H54 (cell line): ENCODE measurements around the gene CDH20.

ENCODE experiments used
- DNase-seq: peaks from one replicate; pipeline ENCODE4 v3.0.0; 2011; ENCODE audit warnings: low spot score, mixed read lengths; ENCODE audit not compliant: insufficient read length
- FAIRE-seq: peaks from 3 replicates; lab custom pipeline; 2011; peaks lifted over from hg19 to GRCh38; lab: Jason Lieb, UNC
- POLR2A ChIP-seq: IDR thresholded peaks from 2 replicates; pipeline ENCODE4 v1.6.1; 2011; ENCODE audit warnings: low read depth, mild to moderate bottlenecking, low read length

CDH20 gene

DNA sequence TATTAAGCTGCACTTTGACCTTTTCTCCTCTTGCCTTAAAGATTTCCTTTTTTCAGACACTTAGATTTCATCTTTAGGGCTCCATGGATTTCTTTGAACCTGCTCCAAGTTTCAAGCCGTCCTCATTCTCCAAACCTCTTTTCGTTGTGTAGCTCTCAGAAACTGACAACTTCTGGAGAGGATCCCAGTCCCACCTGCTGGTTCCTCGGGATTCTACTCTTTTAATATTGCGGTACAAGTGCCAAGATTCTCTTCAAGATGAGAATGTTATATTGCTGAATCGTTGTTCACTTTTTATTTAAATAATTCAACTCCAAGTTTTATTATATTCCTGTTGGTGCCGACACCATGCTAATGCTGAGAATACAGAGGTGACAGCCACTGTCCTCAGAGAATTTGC lies 141.1 kb downstream of the CDH20 start:
- no peak for TF ChIP-seq POLR2A
- FAIRE-seq (no peak), DNase-seq (no peak)

DNA sequence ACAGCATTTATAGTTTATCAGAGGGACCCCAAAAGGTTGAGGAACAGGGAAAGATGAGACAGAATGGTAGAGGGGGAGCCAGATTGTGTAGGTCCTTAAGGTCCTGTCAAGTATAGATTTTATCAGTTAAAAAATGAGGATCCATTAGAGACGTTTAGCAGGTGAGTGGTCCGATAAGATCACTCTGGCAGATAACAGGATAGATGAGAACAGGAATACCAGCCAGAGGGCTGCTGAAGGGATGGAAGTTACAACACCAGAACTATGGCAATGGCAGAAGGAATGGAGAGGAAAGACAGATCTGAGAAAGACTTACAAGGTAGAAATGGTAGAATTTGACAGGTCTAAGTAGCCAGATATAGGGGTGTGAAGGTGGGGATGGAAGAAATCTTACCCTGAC lies 141.7 kb downstream of the CDH20 start:
- FAIRE-seq (no peak), DNase-seq (no peak)
- TF ChIP-seq POLR2A = no peak

DNA sequence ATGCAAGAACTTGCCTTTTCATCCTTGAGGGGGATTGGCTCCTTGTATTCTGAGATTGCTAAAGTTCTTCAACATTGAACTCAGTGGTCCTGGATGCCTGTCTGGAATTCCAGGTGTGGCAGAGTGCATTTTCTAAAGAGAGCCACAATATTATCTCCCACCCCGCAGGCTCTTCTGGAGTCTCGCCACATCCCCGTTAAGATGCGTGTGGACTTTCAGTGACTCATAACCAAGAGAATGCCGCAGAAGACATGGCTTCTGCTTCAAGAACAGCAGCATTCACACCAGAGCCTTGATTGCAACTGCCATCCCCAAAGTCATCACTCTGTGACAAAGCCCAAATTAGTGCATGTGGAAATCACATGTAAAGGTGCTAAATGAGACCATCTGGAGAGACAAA lies 142.7 kb downstream of the CDH20 start:
- TF ChIP-seq POLR2A = no peak
- no peak for DNase-seq
- no peak for FAIRE-seq

DNA sequence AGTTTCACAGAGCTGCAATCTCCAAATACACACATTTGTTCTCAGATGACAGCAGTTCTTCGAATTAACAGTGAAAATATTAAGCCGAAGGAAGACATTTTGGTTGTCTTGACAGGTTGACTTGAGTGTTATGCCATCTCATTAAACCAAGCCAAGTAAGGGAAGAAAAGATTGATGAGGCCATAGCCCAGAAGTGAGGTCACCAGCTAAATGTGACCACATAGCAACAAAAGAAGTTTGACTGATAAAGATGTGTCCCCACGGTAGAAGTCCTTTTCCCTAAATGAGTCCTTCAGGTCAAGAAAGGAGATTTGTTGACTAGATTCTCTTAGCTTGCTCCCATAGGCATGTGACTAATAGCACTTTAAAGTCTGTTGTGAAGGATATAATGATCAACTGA lies 156.1 kb downstream of the CDH20 start:
- TF ChIP-seq POLR2A = no peak
- no peak for FAIRE-seq
- DNase-seq = no peak

DNA sequence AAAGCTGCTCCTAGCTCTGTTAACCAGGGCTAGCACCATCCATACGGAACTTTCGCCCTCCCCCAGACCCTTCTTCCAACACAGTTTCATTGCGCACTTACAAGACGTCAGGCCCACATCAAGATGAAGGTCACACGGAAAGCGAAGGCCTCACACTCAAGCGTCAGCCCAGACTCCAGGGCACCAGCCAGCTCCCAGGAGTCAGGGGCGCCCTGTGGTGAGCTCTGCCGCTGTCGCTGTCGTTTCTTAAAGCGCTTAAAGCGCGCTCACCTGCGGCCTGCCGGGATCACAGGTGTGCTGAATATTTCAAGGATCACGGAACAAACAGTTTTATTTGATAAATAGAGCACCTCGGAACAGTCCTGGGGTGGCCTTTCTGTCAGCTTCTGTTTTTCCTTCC lies 163.1 kb downstream of the CDH20 start:
- FAIRE-seq (no peak), DNase-seq (no peak)
- no peak for TF ChIP-seq POLR2A

DNA sequence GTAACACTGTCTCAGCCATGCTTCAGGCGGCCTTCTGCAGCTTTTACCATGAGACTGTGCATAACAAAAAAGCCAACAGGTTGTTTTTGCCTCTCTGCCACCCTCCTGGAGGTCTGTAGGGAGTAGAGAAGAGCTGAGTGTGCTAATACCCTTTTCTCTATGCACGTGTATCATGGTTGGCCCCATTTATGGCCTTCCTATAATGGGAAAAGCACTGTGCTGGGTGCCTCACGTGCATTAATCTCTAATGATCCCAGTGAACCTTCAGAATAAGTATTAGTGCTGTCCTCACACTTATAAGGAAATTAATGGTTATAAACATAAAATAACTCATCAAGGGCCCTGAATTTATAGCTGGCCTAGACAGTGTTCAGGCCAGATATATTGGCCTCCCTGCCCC lies 164.2 kb downstream of the CDH20 start:
- no peak for TF ChIP-seq POLR2A
- DNase-seq = no peak
- FAIRE-seq = no peak

DNA sequence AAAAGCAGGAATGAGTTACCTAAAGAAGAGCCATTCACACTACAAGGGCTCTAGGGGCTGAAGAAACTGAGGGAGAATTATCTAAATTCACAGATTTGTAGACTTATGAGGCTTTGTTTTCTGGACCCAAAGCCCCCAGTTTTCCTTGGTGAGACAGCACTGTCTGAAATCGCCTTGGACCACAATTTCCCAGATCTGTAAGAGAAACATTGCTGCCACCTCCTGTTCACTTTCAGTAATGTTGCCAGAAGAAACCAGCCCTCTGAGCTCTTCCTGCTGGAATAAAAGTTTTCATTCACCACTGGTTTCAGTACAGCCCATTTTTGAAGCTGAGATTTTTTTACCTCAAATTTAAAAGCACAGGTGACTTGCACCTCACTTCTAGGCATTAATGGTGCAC lies 169.2 kb downstream of the CDH20 start:
- no peak for TF ChIP-seq POLR2A
- FAIRE-seq (no peak), DNase-seq (peak; percentile 15)

DNA sequence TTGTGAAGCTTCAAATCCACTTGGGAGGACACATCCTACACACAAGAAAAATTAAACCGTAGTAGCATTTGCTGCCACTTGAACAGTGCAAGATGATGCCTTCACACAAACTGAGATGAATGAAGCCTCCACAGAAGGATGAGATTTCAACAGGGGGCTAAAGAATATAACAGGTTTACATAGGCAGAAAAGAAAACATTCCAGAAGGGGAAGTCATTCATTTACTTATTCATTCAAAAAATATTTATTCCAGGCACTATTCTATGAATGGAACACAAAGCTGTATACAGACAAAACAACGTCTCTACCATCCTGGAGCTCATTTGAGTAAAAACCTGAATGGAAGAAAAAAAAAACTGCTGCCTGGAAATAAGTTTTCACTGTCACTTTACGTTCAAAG lies 170.5 kb downstream of the CDH20 start:
- TF ChIP-seq POLR2A = no peak
- no peak for DNase-seq
- FAIRE-seq = no peak

DNA sequence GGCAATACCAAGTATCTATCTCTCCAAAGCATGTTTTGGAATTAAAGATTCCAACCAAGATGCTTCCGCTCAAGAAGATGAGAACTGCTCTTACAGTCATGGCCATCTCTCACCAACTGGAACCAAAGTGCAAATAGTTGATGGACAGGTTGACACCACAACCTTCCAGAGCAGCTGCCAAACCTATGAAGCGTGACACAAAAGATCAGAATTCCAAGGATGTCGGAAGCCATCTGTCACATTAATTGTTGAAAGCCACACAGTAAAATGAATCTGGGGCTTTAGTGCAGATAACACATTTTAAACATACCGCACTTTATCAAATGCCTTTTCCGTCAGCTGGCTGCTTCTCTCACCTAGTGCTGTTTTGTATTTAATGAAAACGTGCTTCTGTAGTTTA lies 195.7 kb downstream of the CDH20 start:
- FAIRE-seq (no peak), DNase-seq (no peak)
- no peak for TF ChIP-seq POLR2A

DNA sequence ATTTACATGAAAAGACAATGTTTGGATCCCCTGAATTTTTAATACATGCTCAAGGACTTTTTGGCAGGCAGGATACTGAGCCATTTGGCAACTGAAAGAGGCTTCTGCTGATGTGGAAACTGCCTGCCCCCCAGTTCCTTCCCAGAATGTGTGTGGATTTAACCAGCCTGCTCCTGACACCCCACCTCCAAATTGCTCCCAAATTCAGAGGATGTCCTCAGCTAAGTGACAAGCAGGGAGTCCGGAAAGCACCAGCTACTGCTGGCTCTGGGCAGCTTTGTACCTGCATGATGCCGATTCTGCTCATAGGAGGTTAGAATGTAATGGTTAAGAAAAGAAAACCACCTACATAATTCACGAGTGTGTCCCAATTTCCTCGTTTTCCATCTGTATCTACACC lies 197.5 kb downstream of the CDH20 start:
- DNase-seq = no peak
- FAIRE-seq = no peak
- TF ChIP-seq POLR2A = no peak

DNA sequence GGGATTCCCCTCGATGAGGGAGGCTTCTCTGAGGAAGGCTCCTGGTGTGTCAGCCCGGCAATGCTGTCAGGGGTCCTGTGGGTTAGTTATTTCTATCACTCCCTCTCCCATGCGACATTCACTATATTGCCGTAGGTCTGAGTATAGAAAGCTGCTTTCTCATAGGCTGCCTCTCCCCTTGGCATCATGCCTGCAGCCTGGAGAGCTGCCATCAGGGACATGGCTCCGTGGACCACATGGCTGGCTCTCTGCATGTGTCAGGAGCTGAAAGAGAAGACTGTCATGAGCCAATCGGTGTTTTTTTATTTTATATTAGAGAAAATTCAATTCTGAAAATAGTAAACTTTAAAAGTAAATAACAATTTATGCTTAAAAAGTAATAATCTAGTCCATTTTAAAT lies 198.0 kb downstream of the CDH20 start:
- FAIRE-seq (no peak), DNase-seq (no peak)
- no peak for TF ChIP-seq POLR2A

DNA sequence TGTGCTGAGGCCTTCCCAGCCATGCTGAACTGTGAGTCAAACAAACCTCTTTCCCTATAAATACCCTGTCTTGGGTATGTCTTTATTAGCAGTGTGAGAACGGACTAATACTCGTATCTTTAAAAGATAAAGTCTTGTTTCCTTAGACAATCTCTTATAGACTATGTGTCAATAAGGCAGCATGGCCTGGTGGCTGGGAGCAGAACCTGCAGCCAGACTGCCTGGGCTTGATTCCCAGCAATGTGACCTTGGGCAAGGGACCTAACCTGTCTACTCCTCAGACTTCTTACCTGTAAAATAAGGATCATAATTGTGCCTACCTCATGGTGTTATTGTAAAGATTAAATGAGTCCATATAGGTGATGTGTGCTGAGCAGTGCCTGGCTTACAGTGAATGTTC lies 198.7 kb downstream of the CDH20 start:
- no peak for FAIRE-seq
- TF ChIP-seq POLR2A = no peak
- no peak for DNase-seq

DNA sequence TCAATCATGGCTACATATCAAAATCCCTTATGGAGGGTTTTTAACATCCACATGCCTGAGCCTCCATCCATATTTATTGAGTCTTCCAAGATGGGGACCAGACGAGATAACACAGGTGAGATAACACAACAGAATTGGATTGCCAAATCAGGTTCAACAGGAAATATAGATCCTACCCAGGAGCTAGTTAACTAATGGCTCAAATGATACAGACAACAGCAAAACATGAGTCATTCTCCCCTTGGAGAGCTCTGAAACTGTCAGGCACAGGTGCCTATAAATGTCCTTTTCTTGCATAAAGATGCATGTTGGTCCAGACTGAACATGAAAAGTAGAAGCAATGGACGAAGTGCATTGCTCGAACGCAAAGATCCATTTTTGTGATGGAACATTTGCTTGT lies 202.2 kb downstream of the CDH20 start:
- FAIRE-seq = no peak
- no peak for DNase-seq
- TF ChIP-seq POLR2A = no peak

DNA sequence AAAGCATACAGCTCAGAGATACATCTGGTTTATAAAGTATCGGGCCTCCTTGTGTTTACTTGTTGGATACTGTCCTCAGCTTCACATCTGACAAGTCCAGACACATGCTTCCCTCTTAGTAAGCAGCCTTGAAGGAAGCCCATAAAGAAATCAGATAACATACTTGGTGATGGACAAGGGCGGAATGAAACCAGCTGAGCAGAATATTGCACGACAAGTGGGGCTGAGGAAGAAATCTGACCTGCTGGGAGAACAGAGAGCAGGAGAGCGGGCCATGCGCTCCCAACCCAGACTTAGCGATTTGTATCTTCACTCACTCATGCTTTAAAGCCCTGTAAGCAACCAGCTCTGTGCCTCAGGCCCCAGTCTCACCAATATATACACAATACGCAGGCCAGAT lies 208.4 kb downstream of the CDH20 start:
- DNase-seq (no peak), FAIRE-seq (no peak)
- TF ChIP-seq POLR2A = no peak

DNA sequence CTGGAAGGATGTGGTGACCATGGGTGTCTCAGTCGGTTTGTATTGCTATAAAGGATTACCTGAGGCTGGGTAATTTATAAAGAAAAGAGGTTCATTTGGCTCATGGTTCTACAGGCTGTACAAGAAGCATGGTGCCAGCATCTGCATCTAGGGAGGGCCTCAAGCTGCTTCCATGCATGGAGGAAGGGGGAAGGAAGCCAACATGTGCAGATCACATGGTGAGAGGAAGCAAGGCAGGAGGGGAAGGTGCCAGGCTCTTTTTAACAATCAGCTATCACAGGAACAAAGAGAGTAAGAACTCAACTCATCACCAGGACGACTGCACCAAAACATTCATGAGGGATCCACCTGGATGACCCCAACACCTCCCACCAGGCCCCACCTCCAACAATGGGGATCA lies 209.4 kb downstream of the CDH20 start:
- DNase-seq = no peak
- no peak for FAIRE-seq
- no peak for TF ChIP-seq POLR2A

DNA sequence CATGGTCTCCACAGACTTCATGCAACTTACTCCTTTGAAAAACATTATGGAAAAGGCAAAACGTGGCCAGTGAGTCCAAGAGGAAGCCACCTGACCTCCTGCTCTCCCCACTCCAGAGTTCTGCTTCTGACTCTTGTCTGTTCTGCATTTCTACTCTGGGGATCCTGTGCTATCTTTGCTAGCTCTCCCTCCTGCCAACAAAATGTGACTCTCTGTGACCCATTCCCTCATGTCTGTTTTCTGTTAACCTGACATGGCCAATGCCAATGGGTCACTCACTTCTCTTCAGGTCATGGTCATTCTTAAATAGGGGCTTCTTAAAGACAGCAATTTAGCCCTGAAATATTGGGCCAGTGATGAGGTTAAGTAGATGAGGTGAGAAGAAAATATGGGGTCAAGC lies 210.3 kb downstream of the CDH20 start:
- FAIRE-seq = no peak
- TF ChIP-seq POLR2A = no peak

More for the DNA sequence above, 210.3 kb downstream of the CDH20 start:
- no peak for DNase-seq
